Brain microvascular endothelial cell (primary cell): ENCODE results near the gene PLAAT2.

ENCODE experiments used
- DNase-seq: peaks from one replicate; pipeline ENCODE4 v3.0.0-alpha.2; 2020
- H3K27ac ChIP-seq: fragments of 250-450 bp; sonication (Bioruptor Pico); 2 replicates; pipeline ENCODE4 v1.5.1; 2020; ENCODE audit warnings: mild to moderate bottlenecking, moderate library complexity
- H3K27me3 ChIP-seq: fragments of 250-450 bp; sonication (Bioruptor Pico); replicated peaks from 2 replicates; pipeline ENCODE4 v1.5.1; 2020; ENCODE audit warnings: mild to moderate bottlenecking
- H3K36me3 ChIP-seq: fragments of 250-450 bp; sonication (Bioruptor Pico); replicated peaks from 2 replicates; pipeline ENCODE4 v1.5.1; 2020; ENCODE audit warnings: mild to moderate bottlenecking
- H3K4me3 ChIP-seq: 2 replicates; pipeline ENCODE4 v1.5.1; 2011; ENCODE audit warnings: low read depth, mild to moderate bottlenecking, control low read depth, low read length, moderate library complexity
- in situ Hi-C: cut with HindIII; loops from 2 replicates; pipeline ENCODE4 v1.10.0; 2017; ENCODE audit warnings: low sequenced_read_pairs, low pct_ligation_motif_present
- TF ChIP-seq, protein P1 (sequence below): IDR thresholded peaks from 2 replicates; pipeline ENCODE4 v1.5.1; 2011; ENCODE audit warnings: low read depth, mild to moderate bottlenecking, moderate library complexity, low read length, control low read depth, inconsistent platforms; ENCODE audit errors: missing control alignments

The PLAAT2 gene

DNA sequence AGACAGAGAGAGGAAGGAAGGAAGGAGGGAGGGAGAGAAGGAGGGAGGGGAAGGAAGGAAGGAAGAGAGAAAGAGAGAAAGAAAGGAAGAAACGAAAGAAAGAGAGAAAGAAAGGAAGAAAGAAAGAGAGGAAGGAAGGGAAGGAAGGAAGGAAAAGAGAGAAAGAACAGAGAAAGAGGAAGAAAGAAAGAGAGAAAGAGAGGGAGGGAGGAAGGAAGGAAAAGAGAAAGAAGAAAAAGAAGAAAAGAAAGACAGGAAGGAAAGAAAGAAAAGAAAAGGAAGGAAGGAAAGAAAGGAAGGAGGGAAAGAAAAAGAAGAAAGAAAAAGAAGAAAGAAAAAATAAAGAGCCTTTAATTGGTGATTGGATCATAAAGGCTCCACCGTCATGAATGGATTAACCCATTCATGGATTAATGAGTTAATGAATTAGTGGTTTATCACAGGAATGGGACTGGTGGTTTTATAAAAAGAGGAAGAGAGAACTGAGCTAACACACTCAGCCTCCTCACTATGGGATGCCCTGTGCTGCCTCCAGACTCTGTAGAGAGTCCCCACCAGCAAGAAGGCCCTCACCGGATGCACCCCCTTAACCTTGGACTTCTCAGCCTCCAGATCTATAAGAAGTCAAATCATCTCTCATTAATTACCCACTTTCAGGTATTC lies 9.0 kb upstream of the PLAAT2 start:
- no peaks in the 10 kb centered on the region for H3K36me3 ChIP-seq
- in situ Hi-C loops = no loop called here
- no peak for DNase-seq
- TF ChIP-seq, protein P1, sequence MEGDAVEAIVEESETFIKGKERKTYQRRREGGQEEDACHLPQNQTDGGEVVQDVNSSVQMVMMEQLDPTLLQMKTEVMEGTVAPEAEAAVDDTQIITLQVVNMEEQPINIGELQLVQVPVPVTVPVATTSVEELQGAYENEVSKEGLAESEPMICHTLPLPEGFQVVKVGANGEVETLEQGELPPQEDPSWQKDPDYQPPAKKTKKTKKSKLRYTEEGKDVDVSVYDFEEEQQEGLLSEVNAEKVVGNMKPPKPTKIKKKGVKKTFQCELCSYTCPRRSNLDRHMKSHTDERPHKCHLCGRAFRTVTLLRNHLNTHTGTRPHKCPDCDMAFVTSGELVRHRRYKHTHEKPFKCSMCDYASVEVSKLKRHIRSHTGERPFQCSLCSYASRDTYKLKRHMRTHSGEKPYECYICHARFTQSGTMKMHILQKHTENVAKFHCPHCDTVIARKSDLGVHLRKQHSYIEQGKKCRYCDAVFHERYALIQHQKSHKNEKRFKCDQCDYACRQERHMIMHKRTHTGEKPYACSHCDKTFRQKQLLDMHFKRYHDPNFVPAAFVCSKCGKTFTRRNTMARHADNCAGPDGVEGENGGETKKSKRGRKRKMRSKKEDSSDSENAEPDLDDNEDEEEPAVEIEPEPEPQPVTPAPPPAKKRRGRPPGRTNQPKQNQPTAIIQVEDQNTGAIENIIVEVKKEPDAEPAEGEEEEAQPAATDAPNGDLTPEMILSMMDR = no peak
- H3K27me3 ChIP-seq = no peaks in the 10 kb centered on the region
- no peak overlapping the region for H3K27ac ChIP-seq
- no peak overlapping the region for H3K4me3 ChIP-seq

DNA sequence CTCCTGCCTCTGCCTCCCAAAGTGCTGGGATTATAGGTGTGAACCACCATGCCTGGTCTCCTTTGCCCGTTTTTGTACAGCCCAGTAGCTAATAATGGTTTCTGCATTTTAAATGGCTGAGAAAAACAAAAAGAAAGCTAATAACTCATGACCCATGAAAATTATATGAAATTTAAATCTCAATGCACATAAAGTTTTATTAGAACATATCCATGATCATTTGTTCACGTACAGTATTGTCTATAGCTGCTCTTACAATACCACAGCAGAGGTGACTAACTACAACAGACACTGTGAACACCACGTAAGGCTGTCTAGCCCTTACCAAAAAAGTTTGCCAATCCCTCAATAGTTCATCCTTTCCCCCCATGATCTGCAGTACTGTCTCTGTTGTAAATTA lies 6.4 kb upstream of the PLAAT2 start:
- H3K27me3 ChIP-seq = no peaks in the 10 kb centered on the region
- TF ChIP-seq, protein P1 = no peak
- no peak for DNase-seq

DNA sequence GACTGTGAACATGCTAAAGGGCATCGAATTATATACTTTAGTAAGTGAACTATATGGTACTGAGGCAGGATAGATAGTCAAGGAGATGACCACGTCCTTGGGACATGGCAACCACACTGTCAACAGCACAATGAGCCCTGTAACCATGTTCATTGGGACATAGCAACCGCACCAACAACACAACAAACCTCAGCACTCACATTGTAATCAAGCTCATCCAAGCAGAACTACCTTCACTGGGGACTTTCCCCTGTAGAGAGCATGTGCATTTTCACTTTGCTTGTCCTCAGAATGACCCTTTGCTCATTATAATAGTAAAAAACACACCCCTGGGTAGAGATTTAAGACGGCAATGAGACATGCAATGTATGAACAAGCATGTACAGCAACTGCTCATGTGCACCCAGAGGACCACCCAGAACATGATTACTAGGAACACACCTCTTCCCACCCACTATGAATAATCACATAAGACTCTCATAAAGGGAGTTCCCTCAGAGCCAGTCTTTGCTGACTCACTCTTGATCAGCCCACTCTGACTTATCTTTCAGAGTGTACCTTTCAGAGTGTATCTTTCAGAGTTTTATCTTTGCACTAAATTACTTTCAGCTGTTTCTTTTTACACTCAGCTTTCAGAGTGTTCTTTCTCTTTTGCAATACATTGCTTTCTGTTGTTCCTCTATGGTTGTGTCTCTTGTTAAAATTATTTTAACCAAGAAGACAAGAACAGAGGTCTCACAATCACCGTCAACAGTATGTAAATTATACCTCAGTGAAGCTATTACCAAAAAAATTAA lies 4.1 kb upstream of the PLAAT2 start:
- Histone ChIP-seq H3K36me3 (no peaks in the 10 kb centered on the region), H3K27me3 (no peaks in the 10 kb centered on the region), H3K4me3 (no peak overlapping the region), H3K27ac (peak overlapping the region; percentile 69)
- DNase-seq = peak; percentile 86
- TF ChIP-seq, protein P1 = no peak
- in situ Hi-C loops = no loop called here

More for the DNA sequence above, 6.4 kb upstream of the PLAAT2 start:
- Histone ChIP-seq H3K4me3 (no peak overlapping the region), H3K27ac (no peak overlapping the region), H3K36me3 (no peaks in the 10 kb centered on the region)
- in situ Hi-C loops = no loop called here

DNA sequence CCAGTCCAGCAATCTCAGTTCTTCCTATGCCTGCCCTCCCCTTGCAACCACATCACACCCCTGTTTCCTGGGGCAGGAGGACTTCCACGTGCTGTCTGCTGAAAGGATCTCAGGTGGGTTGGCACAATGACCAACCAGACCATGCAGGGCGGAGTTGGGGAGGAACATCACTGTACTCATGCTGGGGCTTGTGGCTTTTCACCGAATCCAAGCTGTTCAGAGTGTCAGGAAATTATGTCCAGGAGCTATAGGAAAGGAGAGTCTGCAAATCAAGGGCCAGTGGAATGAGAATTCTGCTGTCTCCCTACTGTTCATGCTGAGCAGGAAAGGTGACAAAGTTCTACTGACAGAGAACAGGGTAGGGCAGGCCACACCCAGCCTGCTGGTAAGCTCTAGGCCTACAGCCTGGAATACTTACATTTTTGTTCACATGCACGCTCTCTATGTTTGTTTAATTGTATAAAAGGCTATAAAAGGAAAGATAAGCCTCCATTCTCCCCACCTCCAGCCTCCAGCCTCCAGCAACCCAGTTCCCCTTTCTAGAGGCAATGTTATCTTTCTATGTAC lies 1.7 kb upstream of the PLAAT2 start:
- Histone ChIP-seq H3K27ac (no peak overlapping the region), H3K36me3 (no peaks in the 10 kb centered on the region), H3K4me3 (no peak overlapping the region), H3K27me3 (no peaks in the 10 kb centered on the region)
- DNase-seq = no peak
- TF ChIP-seq, protein P1 = no peak
- in situ Hi-C loops = no loop called here

DNA sequence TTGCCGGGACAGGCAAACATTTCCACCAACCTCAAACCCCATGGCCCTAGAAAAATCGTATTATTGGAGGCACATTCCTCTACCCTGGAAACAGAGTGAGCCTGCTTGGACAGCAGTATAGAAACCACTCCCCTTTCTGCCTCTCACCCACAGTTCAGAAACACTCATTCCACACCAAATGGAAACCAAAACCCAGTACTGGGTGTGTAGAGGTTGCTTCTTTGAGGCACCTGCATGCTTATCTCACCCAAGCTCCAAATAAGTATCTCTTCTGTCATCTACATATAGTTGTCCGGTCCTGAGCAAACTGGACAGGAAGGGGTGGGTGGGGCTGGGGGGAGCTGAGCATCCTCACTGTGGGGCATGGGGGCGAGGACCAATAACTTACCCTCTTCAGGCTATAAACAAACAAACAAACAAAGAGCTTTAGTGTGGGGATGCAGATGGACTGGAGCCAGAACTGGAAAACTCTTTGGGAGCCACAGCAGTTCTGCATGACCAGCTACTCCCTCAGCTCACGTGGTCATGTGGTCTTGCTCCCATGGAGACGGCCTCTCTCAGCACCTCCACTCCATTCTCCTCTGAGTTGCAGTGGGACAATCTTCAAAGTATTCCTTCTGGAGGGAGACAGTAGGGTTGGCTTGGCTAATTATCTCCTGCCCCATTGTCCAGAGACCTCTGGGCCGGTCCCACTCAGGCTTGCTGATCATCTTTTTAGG lies 1.0 kb upstream of the PLAAT2 start:
- in situ Hi-C loops = no loop called here
- Histone ChIP-seq H3K27me3 (no peaks in the 10 kb centered on the region), H3K27ac (no peak overlapping the region), H3K36me3 (no peaks in the 10 kb centered on the region), H3K4me3 (no peak overlapping the region)
- DNase-seq = no peak
- TF ChIP-seq, protein P1 = no peak
